GM18499 (cell line): ENCODE results near the gene CHMP1A.
A peak's percentile ranks its signal among the peaks of the same experiment; 100 is the strongest.
"Not testable (repeated sequence)": the region's sequence is repeated elsewhere in the genome, so short reads cannot be mapped to it uniquely, and the experiment has no call there.

Experiments
- ATAC-seq: cut with Tn5 transposase; IDR thresholded peaks from one replicate; pipeline ENCODE4 v1.9.1; 2021; ENCODE audit warnings: moderate number of reproducible peaks; ENCODE audit not compliant: insufficient read depth, unreplicated experiment

CHMP1A gene

DNA sequence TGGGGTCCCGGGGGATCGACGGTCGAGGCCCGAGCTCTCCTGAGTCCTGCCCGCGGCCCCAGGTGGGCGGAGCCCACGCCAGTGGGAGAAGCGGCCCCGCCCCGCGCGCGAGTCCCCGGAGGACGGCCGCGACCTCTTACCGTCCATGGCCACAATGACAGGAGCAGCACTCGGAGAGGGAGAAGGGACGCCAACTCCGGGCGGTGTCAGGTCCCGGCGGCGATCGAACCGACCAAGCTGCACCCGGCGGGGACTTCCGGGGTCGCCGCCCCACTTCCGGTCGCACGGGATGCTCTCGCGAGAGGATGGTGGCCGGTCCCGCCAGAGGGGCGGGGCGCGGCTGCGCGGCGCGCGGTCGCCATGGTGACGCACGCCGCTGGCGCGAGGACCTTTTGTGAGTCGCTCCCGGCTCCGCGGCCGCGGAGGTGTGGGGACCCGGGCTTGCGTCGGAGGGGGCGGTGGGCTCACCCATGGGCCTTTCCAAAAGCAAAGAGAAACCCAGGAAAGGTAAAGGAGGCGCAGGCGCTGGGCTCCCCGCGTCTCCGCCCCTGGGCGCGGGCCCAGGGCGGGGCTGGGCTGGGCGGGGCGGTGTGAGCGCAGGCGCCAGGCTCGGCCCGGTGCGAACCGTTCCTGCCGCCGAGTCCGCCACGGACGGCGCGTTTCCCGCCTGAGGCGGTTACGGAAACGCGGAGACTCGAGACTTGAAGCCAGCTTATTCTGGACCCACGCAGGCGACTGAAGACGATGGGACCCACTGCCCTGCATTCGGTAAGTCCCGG, at the start of gene CHMP1A, which contains the start of gene SPATA33:
CHMP1A (minus strand) TSS at position 267 of the 779 bp plus-strand sequence; CDS start at position 147, 120 bp downstream.
SPATA33 (plus strand) TSS at position 395 of the 779 bp plus-strand sequence; CDS start at position 471, 76 bp downstream.
- ATAC-seq: peak; percentile 66

DNA sequence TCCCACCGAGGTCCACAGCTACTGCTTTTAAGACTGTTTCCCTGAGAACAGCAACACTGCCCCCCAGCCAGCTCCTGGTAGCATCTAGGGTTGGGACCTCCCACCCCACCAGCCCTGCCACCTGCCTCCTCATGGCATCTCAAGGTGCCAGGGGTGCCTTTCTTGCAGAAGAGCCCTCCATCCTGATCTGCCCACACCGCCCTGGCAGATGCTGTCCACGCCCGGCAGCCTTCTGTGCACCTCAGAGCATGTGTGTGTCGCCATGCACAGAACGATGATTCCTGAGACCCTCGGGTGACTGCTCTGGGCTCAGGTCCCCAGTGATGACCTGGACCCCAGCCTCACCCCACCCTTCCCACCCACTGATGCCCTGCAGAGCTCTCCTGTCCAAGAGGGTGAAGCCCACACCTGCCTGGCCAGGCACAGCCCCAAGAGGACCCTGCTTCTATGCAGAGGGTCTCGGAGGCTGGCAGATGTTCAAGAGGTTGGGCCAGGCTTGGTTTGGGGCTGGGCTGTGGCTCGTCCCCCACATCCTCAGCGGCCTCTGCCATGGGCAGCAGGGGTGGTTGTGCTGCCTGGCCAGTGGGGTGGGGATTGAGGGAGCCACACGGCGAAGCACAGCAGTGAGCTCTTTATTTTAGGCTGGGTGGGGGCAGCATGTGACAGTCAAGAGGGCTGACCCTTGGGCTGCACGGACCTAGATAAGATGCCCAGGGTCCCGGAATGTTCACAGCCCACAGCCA, 49.2 kb upstream of the CHMP1A start:
- ATAC-seq: no peak

DNA sequence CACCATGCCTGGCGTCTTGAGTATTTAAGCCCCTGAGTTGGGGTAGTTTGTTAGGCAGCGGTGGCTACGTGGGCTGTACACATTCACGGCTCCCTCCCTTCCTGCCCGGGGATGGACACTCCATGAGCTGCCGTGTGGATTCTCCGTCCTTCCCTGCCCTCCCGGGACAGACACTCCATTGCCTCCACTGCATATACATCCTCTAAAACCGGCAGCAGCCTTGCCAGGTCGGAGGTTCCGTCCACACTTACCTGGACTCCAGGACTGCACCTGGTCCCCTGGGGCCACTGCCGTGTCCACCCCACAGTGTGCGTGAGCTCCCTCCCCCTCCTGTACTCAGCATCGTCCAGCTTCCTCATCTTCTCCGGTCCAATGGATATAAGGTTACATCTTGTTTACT, 47.5 kb upstream of the CHMP1A start:
- no peak for ATAC-seq

DNA sequence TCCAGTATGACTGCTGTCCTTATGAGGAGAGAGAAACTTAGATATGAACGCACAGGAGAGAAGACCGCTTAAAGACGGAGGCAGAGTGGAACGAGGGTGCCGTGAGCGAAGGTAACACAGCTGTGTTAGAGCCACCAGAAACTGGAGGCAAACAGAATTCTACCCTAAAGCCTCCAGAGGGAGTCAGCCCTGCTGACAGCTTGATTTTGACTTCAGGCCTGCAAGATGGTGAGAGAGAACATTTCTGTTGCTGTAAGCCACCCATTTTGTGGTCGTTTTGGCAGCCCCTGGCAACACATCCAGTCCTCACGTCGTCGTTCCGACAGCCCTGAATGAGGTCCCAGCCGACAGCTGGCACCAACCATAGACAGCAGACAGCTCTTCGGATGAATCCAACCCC, 46.8 kb upstream of the CHMP1A start:
- ATAC-seq: no peak

DNA sequence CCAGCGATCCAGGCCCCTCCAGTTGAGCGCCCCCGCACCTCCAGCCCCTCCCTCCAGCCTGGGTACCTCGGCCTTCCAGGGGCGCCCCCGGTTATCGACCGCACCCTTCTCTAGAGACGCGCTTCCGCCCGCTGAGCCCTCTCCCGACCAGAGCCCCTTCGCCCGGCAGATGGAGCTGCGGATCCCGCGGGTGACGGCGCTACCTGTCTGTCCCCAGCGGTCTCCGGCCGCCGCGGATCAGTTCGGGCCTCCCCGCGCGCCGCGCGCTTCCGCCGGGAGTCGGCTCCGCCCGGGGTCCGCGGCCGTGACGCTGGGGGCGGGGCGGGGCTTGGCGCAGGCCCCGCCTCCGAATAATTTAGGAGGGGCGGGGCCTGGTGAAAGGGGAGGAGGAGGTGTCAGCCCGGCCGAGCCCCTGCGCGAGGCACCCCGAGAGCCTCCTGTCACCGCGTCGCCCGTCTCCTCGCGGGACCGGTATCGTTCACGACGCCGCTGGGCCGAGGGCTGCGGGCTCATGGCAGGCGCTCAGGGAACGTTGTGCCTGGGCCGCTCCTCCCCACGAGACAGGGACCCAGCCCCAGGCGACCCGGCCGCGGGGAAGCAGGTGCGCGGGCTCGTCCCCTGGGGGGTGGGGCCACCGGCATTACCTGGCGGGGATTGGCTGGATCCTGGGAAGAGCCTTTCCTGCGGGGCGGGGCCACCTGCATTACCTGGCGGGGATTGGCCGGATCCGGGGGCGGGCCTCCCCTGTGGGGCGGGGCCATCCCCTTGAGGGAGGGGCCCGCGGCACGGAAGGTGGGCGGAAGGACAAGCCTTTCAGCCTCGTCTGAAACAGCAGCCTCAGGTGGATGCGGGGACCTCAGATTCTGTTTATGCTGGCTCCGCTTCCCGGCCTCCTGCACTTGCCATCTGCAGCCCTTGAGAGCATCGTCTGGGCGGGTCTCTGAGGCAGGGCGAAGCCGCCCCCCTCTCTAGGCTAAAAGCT, 44.2 kb upstream of the CHMP1A start, which contains the start of gene SPATA2L:
SPATA2L (minus strand) TSS at position 281 of the 982 bp plus-strand sequence. CDS start 473 bp downstream, outside the sequence.
- ATAC-seq: peak; percentile 40

DNA sequence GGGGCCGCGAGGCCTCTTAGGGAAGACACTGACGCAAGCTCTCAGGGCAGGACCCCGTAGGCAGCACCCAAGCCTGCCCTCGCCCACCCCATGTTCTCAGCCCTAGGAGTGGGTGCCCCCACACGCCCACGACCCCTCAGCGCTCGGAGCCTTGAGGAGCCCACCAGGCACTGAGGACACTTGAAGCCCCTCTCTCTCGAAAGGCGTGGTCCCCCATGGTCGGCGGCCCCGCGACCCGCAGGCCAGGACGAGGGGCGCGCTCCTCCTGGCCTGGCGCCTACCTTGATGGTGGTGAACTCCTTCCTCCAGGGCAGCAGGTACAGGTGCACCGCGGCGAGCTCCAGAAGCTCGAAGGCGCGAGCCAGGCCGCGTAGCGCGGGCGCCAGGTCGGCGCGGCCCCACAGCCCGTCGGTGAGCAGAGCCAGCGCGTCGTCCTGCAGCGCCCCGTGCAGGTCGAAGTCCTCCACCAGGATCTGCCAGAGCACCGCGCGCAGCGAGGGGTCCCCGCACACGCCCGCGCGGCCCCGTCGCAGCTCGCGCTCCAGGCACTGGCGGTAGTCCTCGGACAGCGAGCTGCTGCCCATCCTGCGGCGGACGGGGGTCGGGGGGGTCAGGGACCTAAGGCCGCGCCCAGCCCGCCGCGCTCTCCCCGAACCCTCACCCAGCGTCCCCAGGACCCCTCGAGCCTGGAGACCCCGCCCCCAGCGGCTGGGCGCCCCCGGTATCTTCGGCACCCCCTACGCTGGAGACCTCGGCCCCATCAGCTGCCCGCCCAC, 43.3 kb upstream of the CHMP1A start:
- ATAC-seq: no peak

DNA sequence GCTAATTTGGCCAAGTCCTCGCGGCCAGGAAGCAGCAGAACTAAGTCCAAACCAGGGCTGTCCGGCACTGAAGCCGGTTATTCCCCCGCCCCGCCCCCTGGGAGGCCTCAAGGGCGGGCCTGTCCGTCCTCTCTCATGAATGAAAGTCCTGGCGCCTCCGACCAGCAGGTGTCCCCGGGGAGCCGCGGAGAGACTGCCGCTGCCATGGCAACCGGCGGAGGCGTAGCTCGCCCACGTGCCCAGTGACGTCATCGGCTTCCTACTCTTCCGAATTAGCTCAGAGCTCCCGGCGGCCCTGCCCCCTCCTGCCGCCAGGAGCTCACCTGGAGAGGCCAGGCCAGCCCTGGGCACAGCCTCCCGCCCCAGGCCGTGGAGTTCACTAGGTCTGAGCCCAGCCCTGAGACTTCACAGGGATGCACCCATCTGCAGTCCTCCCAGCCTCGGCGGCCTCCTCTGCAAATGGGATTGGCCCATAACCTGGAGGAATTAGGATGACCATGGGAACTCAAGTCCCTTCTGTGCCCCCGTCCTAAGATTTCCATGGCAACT, 42.7 kb upstream of the CHMP1A start:
- peak; percentile 32 for ATAC-seq

DNA sequence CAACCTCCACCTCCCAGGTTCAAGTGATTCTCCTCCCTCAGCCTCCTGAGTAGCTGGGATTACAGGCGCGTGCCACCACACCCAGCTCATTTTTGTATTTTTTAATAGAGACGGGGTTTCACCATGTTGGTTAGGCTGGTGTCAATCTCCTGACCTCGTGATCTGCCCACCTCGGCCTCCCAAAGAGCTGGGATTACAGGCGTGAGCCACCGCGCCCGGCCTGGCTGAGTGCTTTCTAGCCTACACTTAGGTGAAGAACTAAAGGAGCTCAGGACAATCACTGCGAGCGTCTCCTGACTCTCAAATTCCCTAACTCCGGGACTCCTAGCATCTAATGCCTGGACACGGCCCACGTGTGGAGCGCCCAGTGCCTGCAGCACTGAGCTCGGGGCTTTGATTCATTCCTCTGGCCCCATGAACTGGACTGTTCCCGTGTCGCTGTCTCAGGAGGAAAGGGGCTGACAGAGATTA, 42.2 kb upstream of the CHMP1A start:
- not testable (repeated sequence) for ATAC-seq

DNA sequence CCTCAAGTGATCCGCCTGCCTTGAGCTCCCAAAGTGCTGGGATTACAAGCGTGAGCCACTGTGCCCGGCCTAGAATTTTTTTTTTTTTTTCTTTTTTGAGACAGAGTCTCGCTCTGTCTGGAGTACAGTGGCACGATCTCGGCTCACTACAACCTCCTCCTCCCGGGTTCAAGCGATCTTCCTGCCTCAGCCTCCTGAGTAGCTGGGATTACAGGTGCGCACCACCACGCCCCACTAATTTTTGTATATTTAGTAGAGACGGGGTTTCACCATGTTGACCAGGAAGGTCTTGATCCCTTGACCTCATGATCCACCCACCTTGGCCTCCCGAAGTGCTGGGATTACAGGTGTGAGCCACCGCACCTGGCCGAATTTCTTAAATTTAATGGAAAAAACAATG, 41.2 kb upstream of the CHMP1A start:
- ATAC-seq: not testable (repeated sequence)

DNA sequence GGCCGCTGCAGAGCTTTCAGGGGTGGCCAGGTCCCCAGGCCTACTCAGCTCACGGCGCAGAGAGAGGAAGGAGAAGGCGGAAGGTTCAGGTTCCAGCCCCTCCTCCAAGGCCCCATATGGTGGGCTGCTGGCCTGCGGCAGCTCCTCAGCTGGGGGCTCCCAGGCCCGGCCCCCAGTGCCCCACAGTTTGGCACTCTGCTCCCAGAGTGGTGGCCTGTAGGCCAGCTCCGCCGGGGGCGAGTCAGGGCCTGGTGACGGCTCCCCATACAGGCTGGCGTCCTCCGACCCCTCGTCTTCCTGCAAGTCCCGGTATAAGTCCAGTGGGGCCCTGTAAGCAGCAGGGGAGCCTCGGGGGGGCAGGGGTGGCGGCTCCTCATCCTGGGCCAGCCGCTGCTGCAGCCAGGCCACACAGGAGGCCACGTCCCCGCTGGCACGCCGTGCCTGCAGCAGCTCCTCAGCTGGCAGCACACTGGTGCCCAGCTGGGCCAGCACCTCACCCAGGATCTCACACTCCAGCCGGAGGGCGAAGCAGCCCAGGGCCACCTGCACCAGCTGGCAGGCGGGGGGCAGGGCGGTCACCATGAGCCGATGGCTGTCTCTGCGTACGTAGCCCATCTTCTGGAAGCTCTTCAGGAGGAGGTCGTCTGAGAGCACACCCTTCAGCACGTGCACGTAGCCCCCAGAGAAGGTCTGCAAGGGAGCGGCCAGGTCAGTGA, 40.3 kb upstream of the CHMP1A start:
- no peak for ATAC-seq

DNA sequence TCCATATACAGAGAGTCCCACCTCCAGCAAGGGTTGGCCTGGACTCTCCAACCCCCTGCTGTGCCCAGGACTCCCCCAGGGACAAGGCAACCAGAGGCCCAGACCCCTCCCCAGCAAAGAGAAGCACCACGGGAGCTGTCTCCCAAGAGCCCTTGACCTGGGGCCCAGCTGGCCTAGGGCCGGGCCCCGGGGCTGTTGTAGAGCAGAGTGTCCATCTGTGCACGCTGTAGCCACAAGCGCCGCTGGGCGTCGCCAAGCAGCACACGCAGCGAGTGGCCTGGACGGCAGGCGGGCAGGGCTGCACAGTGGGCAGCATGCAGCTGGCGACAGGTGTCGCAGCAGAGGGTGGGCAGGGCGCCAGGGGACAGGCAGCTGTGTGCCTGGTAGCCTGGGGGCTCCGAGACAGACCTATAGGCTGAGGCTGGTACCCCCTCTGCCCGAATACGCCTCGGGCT, 39.7 kb upstream of the CHMP1A start:
- ATAC-seq: no peak

DNA sequence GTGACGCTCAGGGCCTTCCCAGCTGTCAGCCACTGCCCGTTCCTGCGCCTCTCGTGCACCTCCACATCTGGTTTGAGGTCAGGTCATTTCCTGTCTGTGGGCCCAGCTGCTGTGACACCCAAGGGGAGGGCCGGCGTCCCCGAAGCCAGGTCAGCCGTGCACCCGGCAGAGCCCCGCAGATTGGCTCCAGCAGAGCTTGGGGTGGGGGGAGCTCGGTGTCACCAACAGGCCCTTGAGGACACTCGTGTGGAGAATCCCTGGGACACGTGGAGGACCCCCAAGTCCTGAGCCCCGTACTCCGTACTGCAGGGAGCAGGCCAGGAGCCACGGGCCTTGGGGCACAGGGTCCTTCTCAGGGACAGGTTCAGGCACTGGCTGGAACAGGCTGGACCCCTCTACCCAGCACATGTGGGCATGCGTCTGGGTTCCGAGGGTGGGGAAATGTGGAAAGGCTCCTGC, 39.2 kb upstream of the CHMP1A start:
- ATAC-seq: no peak

DNA sequence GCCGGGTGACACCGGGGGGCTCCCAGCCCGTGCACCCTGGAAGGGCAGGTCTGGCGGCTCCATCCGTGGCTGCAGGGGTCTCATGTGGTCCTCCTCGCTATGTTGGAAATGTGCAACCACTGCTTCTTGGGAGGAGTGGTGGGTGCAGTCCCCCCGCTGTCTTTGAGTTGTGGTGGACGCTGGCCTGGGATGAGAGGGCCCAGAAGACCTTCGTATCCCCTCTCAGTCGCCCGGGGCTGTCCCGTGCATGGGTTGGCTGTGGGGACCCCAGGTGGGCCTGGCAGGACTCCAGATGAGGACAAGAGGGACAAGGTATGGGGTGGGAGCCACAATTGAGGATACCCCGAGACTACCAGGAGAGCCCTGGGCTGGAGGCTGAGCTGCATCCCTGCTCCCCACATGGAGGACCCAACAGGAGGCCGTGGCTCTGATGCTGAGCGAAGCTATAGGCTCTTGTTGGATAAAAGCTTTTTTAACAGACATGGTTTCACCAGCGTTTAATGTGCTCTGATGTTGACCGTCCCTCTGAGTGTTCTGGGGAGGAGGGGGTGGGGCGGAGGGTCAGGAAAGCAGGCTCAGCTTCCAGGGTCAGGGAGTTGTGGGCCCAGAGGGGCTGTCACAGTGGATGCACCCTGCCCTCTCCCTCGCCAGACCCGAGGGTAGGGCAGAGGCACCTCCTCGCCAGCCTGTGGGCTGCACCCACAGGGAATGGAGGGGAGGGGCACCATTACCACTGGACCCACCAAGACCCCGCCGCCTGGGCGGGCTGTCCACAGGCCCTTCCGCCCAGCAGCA, 38.6 kb upstream of the CHMP1A start:
- ATAC-seq: no peak

DNA sequence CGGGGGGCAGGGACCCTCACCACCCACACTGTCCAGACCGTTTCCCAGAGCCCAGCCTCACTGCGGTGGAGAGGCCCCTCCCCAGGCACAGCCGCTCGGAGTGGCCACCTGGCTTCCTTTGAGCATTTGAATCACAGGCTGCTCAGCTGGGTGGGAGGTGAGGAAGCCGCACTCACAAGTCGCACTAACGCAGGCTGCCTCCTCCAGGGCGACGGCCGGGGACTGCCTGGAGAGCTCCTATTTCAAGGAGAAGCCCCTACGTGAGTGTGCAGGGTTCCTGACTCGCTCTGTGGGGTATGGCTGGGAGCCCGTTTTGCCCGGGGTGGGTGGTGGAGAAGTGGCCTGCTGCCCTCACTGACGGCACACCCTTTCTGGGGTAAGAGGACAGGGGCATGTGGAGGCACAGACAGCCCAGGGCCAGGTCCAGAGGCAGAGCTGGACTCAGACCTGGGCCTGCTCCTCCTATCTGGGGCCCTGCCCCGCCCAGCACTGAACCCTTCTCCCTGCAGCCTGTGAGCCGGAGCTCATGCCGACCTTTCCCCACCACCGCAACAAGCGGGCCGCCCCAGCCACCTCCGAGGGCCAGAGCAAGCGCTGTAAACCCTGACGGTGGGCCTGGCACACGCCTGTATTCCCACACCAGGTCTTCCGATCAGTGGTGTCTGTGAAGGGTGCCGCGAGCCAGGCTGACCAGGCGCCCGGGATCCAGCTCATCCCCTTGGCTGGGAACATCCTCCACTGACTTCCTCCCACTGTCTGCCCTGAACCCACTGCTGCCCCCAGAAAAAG, 37.8 kb upstream of the CHMP1A start:
- ATAC-seq: no peak

DNA sequence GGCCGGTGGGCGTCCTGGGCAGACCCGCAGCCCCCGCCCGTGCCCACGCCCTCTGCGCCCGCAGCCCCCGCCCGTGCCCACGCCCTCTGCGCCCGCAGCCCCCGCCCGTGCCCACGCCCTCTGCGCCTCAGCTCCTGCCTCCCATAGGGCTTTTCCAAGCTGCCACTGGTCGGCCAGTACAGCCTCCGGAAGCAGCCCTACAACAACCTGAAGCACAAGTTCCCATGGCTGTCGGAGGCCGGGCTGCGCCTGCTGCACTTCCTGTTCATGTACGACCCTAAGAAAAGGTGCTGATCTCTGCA, 37.2 kb upstream of the CHMP1A start:
- not testable (repeated sequence) for ATAC-seq

DNA sequence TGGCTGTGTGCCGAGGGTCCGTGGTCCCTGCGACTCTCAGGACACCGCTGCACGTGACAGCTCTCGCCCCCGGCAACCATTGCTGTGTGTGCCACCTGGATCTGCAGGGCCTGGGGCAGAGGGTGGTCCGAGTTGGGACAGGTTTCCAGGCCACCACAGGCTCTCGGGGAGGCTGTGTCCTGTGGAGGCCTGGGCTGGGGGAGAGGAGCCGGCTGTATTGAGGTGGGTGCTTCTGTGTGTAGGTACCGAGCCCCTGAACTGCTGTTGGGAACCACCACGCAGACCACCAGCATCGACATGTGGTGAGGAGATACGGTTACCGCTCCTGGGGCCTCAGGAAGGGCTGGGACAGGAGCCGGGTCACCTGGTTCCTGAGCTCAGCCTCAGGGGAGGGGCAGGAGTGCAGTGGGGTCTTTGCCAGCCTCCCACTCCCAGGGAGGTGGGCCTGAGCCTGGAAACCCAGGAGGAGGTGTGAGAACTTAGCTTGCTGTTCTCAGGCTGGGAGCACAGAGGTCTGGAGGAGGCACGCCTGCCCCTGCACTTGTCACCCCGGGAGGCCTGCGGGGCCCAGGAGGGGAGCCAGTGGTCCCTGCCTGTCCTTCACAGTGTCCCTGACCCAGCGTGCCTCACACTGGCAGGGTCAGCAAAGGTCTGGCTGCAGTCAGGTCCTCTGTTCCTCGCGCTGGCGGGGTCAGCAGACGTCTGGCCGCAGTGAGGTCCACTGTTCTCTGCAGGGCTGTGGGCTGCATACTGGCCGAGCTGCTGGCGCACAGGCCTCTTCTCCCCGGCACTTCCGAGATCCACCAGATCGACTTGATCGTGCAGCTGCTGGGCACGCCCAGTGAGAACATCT, 36.6 kb upstream of the CHMP1A start:
- ATAC-seq: no peak
